ENCODE measurements around the gene HLA-DMB. TPM values are rescaled to one million over a fixed set of nuclear protein-coding genes. Genes with fewer than 3 reads are reported as not detected.
A peak's percentile ranks its signal among the peaks of the same experiment; 100 is the strongest.

Gene HLA-DMB
- total RNA-seq, 2 experiments from 2014 or later: 4.6 to 6.0 TPM

- POLR2A ChIA-PET: interaction anchor here (0.6 to 1.5 kb wide), 3 partner anchors 18 to 35 kb away, joined by 3 to 7 read pairs (median 6); partner anchors contain the start of gene BRD2
- H3K4me3 ChIP-seq (ENCODE audit: low read length): no peak overlapping the region
Measured at GRCh38 chr6:32936239-32937152, 4.3 kb downstream of the HLA-DMB start.

GRCh38 chr6:32935551-32936238 lies 5.1 kb downstream of the HLA-DMB start:
- ChIA-PET CTCF (interaction anchor here (0.7 to 4.8 kb wide), 2 partner anchors 18 to 67 kb away, joined by 4 to 65 read pairs; partner anchors contain the start of gene HLA-DMA), POLR2A (interaction anchor here (1.0 to 1.5 kb wide), 2 partner anchors 32 to 36 kb away, joined by 6 to 7 read pairs; partner anchors contain the start of gene BRD2)
- no peak overlapping the region for H3K4me3 ChIP-seq (ENCODE audit: low read length)
- no peak overlapping the region for H3K4me3 Mint-ChIP-seq
- H3K9me3 ChIP-seq (ENCODE audit: control insufficient read depth in 1 of 2, insufficient read depth in 1 of 2, low read length in 2 of 2): no peaks in the 10 kb centered on the region
- intact Hi-C loops (cut with DNase I, micrococcal nuclease): loop anchor here in 1 of 2 experiments (1.0 kb wide), 1 partner anchor 13 kb away; no protein-coding TSS in a partner anchor
- DNase-seq: no peak
- H3K4me1 ChIP-seq (ENCODE audit: insufficient read depth, low read length): peaks cover 11% of the 10 kb centered on the region
- no peak overlapping the region for H3K27ac Mint-ChIP-seq
- ATAC-seq (ENCODE audit: poor library complexity): no peak
- H3K36me3 ChIP-seq (ENCODE audit: insufficient read depth, low read length): no peaks in the 10 kb centered on the region
- no peaks in the 10 kb centered on the region for H3K27me3 Mint-ChIP-seq
- no peaks in the 10 kb centered on the region for H3K9me3 Mint-ChIP-seq
- H3K36me3 Mint-ChIP-seq (ENCODE audit: low read depth): peaks cover 7% of the 10 kb centered on the region
- no peak overlapping the region for H3K27ac ChIP-seq (ENCODE audit: low read depth in 1 of 2, low read length in 2 of 2)
- peaks cover 16% of the 10 kb centered on the region for H3K4me1 Mint-ChIP-seq (ENCODE audit: low read depth)
- H3K27me3 ChIP-seq (ENCODE audit: control insufficient read depth in 1 of 2, insufficient read depth in 2 of 2, low read length in 2 of 2): no peaks in the 10 kb centered on the region
- no peak for TF ChIP-seq CTCF (IDR thresholded peaks at IDR 0.05)

More at GRCh38 chr6:32936239-32937152, 4.3 kb downstream of the HLA-DMB start:
- peaks cover 24% of the 10 kb centered on the region for H3K4me1 Mint-ChIP-seq (ENCODE audit: low read depth)
- no peaks in the 10 kb centered on the region for H3K36me3 ChIP-seq (ENCODE audit: insufficient read depth, low read length)
- H3K27me3 ChIP-seq (ENCODE audit: control insufficient read depth in 1 of 2, insufficient read depth in 2 of 2, low read length in 2 of 2): no peaks in the 10 kb centered on the region
- DNase-seq (no peak), ATAC-seq (ENCODE audit: poor library complexity) (no peak)
- H3K9me3 ChIP-seq (ENCODE audit: control insufficient read depth in 1 of 2, insufficient read depth in 1 of 2, low read length in 2 of 2): no peaks in the 10 kb centered on the region
- CTCF ChIA-PET: interaction anchor here (1.4 to 4.8 kb wide), 2 partner anchors 17 to 48 kb away, joined by 6 to 65 read pairs; partner anchors contain the start of gene HLA-DMA
- H3K27ac Mint-ChIP-seq: no peak overlapping the region
- no peak overlapping the region for H3K27ac ChIP-seq (ENCODE audit: low read depth in 1 of 2, low read length in 2 of 2)
- intact Hi-C loops (cut with DNase I, micrococcal nuclease): no loop called here
- H3K27me3 Mint-ChIP-seq: no peaks in the 10 kb centered on the region
- H3K4me1 ChIP-seq (ENCODE audit: insufficient read depth, low read length): peaks cover 19% of the 10 kb centered on the region
- peaks cover 7% of the 10 kb centered on the region for H3K36me3 Mint-ChIP-seq (ENCODE audit: low read depth)
- H3K4me3 Mint-ChIP-seq: no peak overlapping the region
- no peaks in the 10 kb centered on the region for H3K9me3 Mint-ChIP-seq
- TF ChIP-seq CTCF (IDR thresholded peaks at IDR 0.05): no peak

- intact Hi-C loops (cut with DNase I, micrococcal nuclease): loop anchor here (1.0 to 2.0 kb wide), 6 partner anchors 15 to 51 kb away; partner anchors contain the start of gene HLA-DMA (in 1 of the 2)
- ChIA-PET CTCF (interaction anchor here (0.5 to 5.4 kb wide), 30 partner anchors 9 to 314 kb away, joined by 3 to 123 read pairs (median 4); partner anchors contain the start of genes BRD2, HLA-DMA and TAP2), POLR2A (interaction anchor here (0.6 to 4.0 kb wide), 15 partner anchors 11 to 51 kb away, joined by 3 to 77 read pairs (median 7); partner anchors contain the start of genes BRD2 and HLA-DMA)
- Mint-ChIP-seq H3K4me3 (no peak overlapping the region), H3K27ac (no peak overlapping the region), H3K4me1 (ENCODE audit: low read depth) (peaks cover 6% of the 10 kb centered on the region), H3K36me3 (ENCODE audit: low read depth) (peaks cover 7% of the 10 kb centered on the region), H3K27me3 (no peaks in the 10 kb centered on the region), H3K9me3 (no peaks in the 10 kb centered on the region)
- H3K9me3 ChIP-seq (ENCODE audit: control insufficient read depth in 1 of 2, insufficient read depth in 1 of 2, low read length in 2 of 2): no peaks in the 10 kb centered on the region
- no peak overlapping the region for H3K4me3 ChIP-seq (ENCODE audit: low read length)
- DNase-seq (peak; percentile 61 to 88 (median 74)), ATAC-seq (ENCODE audit: poor library complexity) (peak; percentile 68)
- H3K27ac ChIP-seq (ENCODE audit: low read depth in 1 of 2, low read length in 2 of 2): no peak overlapping the region
- peak; percentile 84 for TF ChIP-seq CTCF (IDR thresholded peaks at IDR 0.05)
- no peaks in the 10 kb centered on the region for H3K4me1 ChIP-seq (ENCODE audit: insufficient read depth, low read length)
- no peaks in the 10 kb centered on the region for H3K36me3 ChIP-seq (ENCODE audit: insufficient read depth, low read length)
- H3K27me3 ChIP-seq (ENCODE audit: control insufficient read depth in 1 of 2, insufficient read depth in 2 of 2, low read length in 2 of 2): no peaks in the 10 kb centered on the region
Measured at GRCh38 chr6:32933661-32934085, 7.2 kb downstream of the HLA-DMB start.

All from CD4-positive, alpha-beta T cell (primary cell).